ENCODE data around the gene PLA2G4B.

PLA2G4B gene

DNA sequence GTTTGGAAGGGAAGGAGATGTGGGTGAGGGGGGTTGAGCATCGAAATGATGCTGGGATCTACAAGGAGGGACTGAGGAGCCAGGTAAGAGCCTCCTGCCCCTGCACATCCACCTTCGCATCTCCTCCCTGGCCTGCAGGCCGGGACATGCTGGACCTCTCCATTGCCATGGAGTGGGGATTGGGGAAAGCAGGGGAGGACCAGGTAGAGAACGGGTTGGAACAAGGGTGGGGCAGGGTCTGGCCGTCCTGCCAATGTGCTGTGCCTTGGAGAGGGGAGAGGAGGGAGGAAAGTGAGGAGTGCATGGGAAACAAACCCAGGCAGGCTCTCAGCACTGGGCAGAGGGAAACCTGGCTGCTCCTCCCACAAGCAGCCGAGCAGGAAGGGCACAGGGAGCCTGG, 10.6 kb downstream of the PLA2G4B start:
- DNase-seq (ENCODE audit: low read depth in 2 of 2) = no peak

DNA sequence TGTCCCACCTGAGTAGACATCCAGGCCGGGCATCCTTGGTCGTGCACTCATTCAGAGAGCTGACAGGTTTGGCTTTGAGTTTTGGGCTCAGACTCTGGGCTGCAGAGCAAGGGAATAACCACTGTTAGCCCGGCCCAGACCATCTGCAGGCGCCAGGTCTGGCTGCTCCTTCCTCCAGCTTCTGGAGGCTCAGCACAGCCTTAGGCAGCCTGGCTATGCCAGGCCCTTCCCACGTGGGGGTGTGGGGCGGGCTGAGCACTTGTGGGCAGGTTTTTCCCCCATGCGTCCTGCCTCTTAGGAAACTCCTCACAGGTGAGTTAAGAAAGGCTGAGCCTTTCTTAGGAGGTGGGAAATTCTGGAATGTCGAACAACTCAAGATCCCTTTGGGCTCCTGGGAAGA, 11.2 kb downstream of the PLA2G4B start:
- no peak for DNase-seq (ENCODE audit: low read depth in 2 of 2)

DNA sequence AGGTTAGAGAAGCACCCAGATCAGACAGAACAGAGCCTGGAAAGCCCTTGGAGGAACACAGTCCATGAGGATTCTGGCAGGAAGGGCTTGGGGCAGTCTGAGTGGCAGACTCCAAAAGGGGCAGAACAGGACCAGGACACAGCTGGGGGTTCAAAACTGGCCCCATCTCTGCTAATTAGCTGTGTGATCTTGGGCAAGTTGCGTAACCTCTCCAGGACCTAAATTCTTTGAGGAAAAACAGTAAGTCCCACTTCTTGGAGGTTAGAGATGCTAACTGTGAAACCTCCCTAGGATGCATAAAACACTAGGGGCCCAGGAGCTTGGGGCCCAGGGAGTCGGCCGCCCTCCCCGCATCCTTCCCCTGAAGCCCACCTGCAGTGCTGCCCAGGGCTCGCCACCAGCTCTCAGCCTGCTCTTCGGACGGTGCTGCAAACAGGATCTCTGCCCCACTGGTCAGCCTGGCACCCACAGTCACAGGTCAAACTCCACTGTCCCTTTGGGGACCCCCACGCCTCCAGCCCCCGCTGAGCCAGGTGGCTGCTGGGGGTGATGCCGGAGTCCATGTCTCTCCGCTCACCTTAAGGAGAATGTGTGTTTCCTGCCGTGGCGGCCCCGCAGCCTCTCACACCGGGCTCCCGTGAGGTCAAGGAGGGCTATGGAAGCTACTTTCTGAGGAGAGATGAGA, 12.0 kb downstream of the PLA2G4B start:
- no peak for DNase-seq (ENCODE audit: low read depth in 2 of 2)

DNA sequence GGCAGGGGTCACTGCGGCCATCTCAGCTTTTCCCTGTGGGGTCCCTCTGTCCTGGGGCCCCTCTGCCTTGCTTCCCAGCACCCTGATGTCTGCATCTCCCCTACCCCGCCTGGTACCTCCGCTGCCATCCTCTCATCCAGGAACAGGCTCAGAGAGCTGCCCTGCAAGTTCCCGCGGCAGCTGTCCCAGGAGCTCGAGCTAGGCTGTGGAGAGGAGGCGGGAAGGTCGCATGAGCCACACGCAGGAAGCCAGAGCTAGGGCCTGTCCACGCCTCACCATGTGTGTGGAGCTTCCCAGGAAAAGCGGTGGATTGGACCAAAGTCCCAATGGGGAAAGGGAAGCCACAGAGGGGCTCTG, 12.5 kb downstream of the PLA2G4B start:
- no peak for DNase-seq (ENCODE audit: low read depth in 2 of 2)

DNA sequence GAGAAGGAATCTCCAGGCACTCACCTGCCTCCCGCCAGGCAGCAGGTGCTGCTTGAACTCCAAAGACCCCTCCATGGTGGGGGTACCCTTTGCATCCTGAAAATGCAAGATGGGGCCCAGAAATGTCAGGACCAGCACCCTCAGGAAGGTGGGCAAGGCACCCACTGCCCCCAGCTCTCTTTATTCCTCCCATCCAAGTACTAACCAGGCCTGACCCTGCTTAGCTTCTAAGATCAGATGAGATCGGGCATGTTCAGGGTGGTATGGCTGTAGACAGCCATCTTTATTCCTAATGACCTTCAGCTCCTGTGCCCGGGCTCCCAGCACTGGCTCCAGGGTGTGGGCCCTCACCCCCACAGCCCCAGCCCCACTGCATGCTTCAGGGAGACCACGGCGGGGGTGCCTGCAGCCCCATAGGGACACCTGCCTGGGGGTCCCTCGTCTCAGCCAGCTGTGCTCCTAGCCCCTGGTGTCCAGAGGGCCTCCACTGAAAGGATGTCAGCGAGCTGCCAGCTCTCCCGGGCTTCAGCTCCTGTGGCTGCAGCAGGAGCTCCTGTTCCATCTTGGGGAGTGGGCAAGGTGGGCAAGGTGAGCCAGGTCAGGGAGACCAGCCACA, 13.2 kb downstream of the PLA2G4B start:
- no peak for DNase-seq (ENCODE audit: low read depth in 2 of 2)

DNA sequence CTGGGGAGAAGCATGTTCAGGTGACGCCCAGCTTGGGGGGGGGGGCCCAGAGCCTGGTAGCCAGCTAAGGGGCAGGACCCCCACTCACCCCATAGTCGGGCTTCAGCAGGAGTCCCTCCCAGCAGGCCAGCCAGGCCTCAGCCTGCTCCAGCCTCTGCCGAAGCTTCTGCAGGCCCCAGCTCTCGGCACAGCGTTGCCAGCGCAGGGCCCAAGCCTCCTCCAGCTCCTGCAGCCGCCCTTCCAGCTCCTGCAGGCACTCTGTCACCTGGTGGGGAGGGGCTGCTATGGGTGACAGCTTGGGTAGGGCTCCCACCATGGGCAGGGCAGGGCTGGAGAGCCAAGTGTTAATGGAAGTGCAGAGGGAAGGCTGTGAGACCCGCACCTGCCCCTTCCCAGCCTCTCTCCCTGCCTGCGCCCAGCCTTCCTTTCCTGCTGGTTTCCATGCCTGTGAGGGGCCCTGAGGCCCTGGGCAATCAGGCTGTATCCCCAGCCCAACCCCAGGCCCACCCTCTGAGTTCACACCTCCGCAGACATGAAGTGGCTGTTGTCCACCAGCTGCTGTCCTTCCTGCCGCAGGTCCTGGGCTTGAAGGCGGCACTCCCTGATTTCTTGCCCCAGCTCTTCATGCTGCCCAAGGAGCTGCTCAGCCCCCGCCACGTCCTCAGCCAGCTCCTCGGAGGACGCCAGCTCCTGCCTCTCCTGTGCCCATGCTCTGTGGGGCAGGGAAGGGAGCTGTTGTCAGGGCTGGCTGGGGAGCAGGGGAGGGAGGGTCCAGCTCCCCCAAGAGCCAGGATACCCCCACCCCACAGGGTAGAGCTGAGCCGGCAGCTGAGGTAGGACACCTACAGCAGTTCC, 14.3 kb downstream of the PLA2G4B start:
- DNase-seq (ENCODE audit: low read depth in 2 of 2) = no peak

DNA sequence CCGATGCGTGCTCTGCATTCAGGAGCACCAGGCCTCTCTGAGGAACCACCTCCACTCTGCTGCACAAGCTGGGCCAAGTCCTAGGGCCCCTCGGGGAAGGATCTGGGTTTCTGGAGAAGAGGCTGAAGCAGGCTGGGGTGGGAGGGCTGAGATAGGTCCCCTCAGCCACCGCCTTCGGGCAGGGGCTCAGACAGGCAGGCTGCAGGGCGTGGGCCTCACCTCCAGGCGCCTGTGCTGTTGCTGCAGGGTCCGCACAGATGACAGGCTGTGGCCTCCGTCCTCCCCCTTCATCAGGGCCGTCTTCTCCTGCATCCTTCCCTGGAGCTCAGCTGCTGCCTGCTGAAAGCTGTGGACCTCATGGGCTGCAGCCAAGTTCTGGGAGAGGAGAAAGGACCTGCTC, 15.2 kb downstream of the PLA2G4B start:
- DNase-seq (ENCODE audit: low read depth in 2 of 2) = no peak

DNA sequence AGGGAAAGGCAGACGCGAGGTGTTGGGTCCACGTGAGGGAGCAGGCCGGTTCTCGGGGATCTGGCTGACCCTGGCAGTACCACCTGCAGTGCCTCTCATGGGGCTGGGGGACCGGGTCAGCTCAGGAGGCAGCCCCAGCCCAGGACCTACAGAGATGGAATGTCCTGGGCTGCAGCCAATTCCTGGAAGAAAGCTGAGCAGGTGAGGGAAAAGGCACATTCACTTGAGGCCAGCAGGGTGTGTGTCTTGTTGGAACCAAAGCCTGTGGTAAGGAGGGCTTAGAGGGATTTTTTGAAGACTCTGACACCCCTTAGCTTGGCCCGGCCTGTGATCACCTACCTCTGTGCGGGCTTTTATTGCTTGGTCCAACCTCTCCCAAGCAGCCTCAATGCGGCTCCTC, 15.8 kb downstream of the PLA2G4B start:
- no peak for DNase-seq (ENCODE audit: low read depth in 2 of 2)

DNA sequence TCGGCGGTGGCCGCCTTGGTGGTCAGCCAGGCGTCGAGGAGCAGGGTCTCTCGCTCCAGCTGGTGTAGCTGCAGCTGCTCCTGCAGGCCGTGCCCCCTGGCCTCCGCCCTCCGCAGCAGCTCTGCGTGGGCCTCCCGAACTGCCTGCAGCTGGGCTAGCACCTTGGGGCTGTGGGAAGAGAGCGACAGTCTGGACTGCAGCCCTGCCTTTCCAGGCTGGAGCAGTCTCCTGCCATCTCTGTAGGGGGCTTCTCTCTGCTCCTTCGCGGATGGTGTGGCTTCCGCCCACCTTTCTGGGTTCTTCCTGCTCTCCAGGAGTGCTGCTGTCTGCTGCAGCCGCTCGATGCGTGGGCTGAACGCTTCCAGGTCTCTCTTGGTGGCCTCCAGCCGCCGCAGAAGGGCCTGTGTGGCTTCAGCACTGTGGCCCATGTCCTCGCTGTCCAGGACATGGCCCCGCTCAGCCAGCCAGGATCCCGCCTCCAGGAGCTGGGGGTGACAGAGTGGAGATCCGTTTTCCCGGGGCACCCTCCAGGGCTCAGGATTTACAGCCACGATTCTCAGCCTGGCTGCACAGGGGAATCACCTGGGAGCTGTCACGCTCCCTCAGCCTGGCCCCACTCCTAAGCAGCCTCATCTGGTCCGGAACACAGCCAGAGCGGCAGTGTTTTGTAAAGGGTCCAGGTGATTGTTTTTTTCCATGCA, 16.8 kb downstream of the PLA2G4B start:
- DNase-seq (ENCODE audit: low read depth in 2 of 2) = no peak

DNA sequence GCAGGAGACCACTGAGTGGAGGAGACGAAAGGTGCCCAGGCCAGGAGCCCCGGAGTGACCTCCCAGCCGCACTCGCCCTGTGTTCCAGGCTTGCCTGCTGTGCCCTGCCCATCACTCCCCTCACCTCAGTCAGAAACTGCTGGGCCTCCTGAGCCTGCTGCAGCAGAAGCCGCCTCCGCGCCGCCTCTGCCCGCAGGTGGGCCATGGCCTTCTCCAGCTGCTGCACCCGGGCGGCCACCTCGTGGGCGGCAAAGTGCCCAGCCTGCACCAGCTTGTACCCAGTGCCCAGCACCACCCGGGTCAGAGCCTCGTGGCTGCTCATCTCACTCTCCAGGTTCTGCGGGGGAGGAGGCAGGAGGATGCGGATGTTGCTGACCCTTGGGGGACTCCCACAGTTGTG, 17.6 kb downstream of the PLA2G4B start:
- DNase-seq (ENCODE audit: low read depth in 2 of 2) = no peak

DNA sequence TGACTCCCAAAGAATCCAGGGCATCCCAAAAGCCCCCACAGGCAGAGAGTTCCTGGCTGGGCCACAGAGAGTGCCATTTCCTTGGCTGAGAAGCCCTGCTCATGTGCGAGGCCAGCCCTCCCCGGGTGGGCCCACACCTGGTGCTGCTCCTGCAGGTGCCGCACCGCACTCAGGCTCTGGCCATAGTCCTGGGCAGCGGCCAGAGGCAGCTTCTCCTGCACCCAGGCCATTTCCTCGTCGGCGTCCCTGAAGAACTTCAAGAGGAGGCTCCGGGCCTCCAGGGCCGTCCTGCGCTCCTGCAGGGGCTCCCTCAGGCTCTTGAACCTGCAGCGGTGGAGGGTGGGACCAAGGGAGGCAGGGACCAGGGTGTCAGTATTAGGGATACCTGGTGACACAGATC, 18.1 kb downstream of the PLA2G4B start:
- DNase-seq (ENCODE audit: low read depth in 2 of 2) = no peak

DNA sequence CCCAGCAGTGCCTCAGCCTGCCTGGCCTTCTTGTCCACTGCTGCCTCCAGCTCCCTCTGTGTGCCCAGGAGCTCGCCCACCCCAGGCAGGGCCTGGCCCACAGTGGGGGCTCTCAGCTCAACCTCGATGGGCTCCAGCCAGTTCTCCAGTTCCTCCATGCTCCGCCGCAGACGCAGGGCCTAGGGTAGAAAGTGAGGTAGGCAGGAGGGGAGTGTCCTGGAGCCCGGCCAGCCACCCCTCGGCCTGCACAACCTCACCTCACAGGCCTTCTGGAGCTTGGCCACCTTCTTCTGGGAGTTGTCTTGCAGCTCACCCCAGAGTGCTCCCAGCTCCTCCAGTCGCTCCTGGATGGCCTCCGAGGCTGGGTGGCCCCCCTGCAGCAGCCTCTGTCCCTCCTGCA, 18.7 kb downstream of the PLA2G4B start:
- no peak for DNase-seq (ENCODE audit: low read depth in 2 of 2)

DNA sequence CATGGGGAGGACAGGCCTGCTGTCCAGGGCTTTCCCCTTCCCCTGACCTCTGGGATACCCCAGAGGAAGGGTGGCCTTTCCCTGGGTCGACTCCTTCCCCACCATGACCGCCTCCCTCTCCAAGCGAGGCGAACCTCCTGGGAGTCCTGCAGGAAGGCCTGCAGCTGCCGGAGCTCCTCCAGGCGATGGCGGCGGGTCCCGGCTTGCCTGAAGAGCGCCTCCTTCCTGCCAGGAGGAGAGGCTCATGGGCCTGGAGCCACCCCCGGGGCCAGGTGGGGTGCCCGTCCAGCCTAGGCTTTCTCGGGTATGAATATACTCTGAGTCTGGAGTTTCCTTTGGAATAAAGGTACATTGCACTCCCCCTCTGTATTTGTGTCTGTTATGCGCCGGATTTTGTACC, 20.1 kb downstream of the PLA2G4B start:
- no peak for DNase-seq (ENCODE audit: low read depth in 2 of 2)

DNA sequence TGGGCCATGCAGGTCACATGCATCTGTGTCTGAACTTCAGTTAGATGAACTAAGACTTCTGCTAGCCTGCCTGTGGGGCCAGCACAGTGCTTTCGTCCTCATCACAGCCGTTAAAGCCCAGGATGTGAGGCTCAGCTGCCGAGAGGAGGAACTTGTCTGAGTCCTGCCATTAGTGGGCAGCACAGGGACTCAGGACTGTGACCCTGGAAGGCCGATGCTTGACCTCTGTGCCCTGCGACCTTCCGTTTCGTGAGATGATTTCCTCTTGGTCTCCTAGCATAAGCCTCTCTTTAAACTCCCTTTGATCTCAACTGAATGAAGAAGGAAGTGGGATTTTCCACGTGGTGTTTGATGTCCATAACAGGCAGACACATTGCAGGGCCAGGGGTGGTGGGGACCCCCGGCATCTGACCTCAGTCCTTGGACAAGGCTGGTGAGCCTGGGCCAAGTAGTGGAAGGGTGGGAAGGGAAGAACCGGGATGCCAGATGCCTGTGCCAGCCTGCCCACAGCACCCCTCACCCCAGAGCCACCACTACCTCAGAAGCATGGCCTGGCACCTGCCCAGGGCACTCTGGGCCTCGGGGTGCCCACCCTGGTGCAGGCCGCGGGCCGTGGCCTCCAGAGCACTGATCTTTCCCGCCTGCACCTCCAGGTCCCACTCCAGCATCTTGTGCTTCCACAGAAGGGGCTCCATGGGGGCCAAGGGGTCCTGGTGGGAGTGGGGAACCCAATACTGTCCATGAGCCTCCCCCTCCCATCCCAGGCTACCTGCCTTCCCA, 21.6 kb downstream of the PLA2G4B start:
- DNase-seq (ENCODE audit: low read depth in 2 of 2) = no peak

DNA sequence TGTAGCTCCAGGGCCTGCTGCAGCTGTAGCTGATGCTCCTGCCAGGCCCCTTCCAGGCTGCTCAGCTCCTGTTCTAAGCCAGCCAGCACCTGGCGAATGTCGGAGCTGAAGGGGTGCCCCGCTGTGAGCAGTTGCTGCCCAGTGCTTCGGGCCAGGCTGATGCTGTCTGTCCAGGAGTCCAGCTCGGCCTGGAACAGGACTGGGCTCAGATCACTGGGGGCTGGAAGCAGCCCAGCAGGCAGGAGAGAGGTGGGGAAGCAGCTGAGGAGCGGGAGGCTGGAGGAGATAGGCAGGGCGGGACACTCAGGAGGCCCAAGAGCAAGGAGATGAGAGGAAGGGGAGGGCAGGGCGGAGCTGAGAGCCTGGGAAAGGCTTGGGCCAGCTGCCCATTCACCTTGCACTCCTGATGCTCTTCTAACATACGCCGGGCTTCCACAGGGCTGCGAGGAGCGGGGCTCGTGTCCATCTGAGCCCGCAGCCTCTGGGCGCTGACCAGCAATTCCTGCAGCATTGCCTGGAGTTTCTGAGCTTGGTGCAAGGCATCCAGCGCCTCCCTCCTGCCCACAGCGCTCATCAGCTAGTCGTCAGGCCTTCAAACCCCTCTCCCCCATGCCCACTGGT, 23.2 kb downstream of the PLA2G4B start:
- no peak for DNase-seq (ENCODE audit: low read depth in 2 of 2)

DNA sequence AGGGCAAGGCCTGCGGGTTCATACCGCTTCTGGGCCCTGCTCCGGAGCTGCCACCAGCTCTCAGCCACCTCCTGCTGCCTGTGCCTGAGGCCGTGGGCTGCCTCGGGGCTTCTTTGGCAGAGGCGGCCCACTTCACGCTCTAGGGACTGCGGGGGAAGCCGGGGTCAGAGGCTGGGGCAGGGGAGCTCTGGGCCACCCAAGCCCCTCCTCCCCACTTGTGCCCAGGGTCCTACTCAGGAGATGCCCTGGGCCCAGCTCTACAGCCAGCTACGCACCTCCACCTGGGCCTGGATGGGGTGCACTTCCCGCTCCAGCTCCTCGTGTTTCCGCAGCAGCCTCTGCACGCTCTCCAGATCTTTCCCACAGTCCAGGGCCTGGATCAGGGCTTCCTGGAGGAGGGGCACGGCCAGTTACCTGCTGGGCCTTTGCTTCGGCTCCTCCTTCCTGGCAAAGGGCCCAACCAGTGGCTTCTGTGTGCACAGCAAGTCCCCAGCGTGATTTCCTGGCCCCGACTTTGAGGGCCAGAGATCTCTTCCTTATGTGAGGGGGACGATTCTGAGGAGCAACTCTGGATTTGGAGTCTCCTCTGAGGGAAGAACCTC, 24.0 kb downstream of the PLA2G4B start:
- DNase-seq (ENCODE audit: low read depth in 2 of 2) = no peak

DNA sequence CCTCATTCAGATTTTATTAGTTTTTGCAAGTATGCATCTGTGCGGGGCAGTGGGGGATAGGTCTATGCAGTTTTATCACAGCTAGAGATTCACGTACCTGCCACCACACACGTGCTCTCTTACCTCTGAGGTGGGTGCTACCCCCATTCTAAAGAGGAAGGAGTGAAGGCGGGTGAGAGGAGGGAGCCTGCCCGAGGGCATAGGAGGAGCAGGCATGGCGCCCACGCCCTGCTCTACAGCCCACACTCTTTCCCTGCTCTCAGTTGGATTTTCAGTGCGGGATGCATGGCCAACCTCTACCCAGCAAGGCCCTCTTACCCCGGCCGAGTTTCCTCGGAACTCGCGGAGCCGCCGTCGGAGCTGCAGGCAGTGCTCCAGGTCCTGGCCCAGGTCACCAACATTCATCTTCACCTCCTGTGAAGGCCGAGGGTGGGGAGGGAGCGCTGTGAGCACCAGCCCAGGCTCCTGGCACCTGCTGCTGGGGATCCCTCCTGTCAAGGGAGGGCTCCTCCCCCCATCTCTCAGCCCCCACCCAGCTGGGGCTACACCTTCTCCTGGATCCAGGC, 26.9 kb downstream of the PLA2G4B start:
- DNase-seq (ENCODE audit: low read depth in 2 of 2) = no peak

DNA sequence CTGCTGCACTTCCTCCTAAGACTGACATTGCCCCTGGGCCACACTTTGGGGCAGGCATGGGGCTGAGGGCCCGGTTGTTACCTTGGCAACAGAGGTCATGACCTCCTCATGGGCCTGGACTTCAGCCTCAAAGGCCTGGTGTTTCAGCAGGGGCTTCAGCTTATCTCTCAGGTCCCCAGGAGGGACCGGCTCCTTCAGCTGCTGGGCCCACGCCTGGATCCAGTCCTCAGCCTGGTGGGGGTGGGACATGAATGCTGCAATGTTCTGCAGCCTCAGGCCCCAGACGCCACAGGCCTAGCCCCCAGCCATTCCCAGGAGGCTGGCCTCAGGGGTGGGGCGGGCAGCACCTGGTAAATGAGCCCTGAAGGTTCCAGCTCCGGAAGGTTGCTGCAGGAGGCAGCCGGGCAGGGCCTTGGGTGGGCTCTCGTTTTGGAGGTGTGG, 27.6 kb downstream of the PLA2G4B start:
- DNase-seq (ENCODE audit: low read depth in 2 of 2) = no peak

DNA sequence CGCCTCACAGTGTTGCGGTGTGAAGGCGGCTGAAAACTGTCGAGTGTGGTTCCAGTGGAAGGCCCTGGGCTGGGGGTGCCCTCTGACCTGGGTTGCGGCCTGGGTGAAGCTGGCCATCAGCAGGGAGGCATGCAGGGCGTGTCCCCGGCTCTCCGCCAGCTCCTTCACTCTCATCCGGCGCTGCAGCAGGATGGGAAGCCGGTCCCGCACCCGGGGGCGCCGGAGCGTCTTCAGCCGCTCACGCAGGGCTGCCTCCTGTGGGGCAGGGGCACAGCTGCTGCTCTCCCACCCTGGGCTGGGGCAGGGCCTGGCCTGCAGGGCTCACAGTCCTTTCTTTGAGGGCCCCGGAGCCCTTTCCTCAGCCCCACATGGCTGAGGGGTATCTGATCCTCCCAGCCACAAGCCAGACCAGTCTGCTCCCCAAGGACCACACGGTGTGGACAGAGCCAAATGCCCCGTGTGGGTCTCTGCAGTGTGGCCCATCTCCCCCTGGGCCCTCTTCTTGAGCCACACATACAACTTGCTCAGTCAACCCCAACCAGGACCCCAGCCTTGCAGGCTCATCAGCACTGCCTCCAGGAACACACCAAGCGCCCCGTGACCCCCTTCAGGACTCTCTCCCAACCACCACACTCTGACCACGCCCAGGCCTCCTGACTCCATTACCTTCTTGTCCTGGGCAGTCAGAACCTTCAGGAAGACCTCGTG, 28.4 kb downstream of the PLA2G4B start:
- no peak for DNase-seq (ENCODE audit: low read depth in 2 of 2)

DNA sequence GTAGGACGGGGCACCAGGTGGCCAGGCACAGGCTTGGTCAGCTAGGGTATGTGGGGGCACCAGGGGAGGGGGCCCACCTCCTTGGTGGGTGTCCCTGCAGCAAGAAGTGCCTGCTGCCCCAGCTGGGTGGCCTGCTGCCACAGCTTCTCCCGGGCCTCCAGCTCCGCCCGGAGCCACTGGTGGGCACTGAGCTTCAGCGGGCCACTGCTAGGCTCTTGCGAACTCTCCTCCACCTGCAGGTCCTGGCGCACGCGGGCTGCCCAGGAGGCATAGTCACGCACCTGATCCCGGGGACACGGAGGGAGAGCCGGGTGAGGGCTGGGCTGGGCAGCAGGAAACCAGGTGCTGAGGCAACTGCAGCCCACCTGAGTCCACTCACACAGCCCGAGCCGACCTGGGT, 29.7 kb downstream of the PLA2G4B start:
- no peak for DNase-seq (ENCODE audit: low read depth in 2 of 2)

Data from activated CD4-positive, alpha-beta T cell treated with anti-CD3 and anti-CD28 coated beads for 24 hours (primary cell).